GM12878 (cell line): ENCODE data around the gene TUT1. TPM values are rescaled to one million over a fixed set of nuclear protein-coding genes. Genes with fewer than 3 reads are reported as not detected.

Experiments
- ATF7 ChIP-seq: fragments of 450-650 bp; IDR thresholded peaks from 2 replicates; pipeline ENCODE4 v1.6.1; 2016; ENCODE audit warnings: low read depth, mild to moderate bottlenecking
- BMI1 ChIP-seq: fragments of 450-650 bp; IDR thresholded peaks from 2 replicates; pipeline ENCODE4 v1.6.1; 2016; ENCODE audit warnings: mild to moderate bottlenecking, moderate library complexity, borderline replicate concordance
- CBFB ChIP-seq: IDR thresholded peaks from 2 replicates; pipeline ENCODE4 v1.6.1; 2016; ENCODE audit warnings: antibody characterized with exemption, low read depth
- CBX5 ChIP-seq: sonication (generic); IDR thresholded peaks from 2 replicates; pipeline ENCODE4 v1.6.1; 2016; ENCODE audit warnings: low read depth, moderate library complexity, mild to moderate bottlenecking, inconsistent platforms
- CREB1 ChIP-seq: IDR thresholded peaks from 2 replicates; pipeline ENCODE4 v1.6.1; 2012; ENCODE audit warnings: low read depth, mild to moderate bottlenecking, inconsistent platforms
- ESRRA ChIP-seq: IDR thresholded peaks from 2 replicates; pipeline ENCODE4 v1.6.1; 2012; ENCODE audit warnings: mild to moderate bottlenecking, low read length, improper control_type of control experiment
- FOXM1 ChIP-seq: IDR thresholded peaks from 2 replicates; pipeline ENCODE4 v1.6.1; 2012; ENCODE audit warnings: low read depth, mild to moderate bottlenecking, inconsistent platforms, low read length, moderate library complexity
- HCFC1 ChIP-seq: fragments of 150-350 bp; IDR thresholded peaks from 2 replicates; pipeline ENCODE4 v1.6.1; 2014; ENCODE audit warnings: low read length
- HDGF ChIP-seq: fragments of 450-650 bp; IDR thresholded peaks from 2 replicates; pipeline ENCODE4 v1.6.1; 2016; ENCODE audit warnings: antibody characterized with exemption
- MEF2A ChIP-seq: IDR thresholded peaks from 2 replicates; pipeline ENCODE4 v1.6.1; 2011; ENCODE audit warnings: low read depth, mild to moderate bottlenecking, low read length, moderate library complexity; ENCODE audit not compliant: insufficient read depth
- MEF2B ChIP-seq: fragments of 450-650 bp; IDR thresholded peaks from 2 replicates; pipeline ENCODE4 v1.6.1; 2018; ENCODE audit warnings: mild to moderate bottlenecking, moderate library complexity; ENCODE audit not compliant: partially characterized antibody, poor library complexity, severe bottlenecking
- POLR2A ChIP-seq: IDR thresholded peaks from 2 replicates; pipeline ENCODE4 v1.6.1; 2011; ENCODE audit warnings: low read depth, mild to moderate bottlenecking, low read length
- RAD51 ChIP-seq: fragments of 450-650 bp; IDR thresholded peaks from 2 replicates; pipeline ENCODE4 v1.6.1; 2016; ENCODE audit warnings: moderate library complexity, mild to moderate bottlenecking, inconsistent platforms
- RB1 ChIP-seq: fragments of 450-650 bp; formaldehyde crosslinking; IDR thresholded peaks from 2 replicates; pipeline ENCODE4 v1.6.1; 2017; ENCODE audit warnings: mild to moderate bottlenecking, borderline replicate concordance
- RUNX3 ChIP-seq: IDR thresholded peaks from 2 replicates; pipeline ENCODE4 v1.6.1; 2012; ENCODE audit warnings: low read length, inconsistent platforms
- SP1 ChIP-seq: IDR thresholded peaks from one replicate; pipeline ENCODE4 v1.6.1; 2011; ENCODE audit warnings: low read depth, low read length
- STAT1 ChIP-seq: fragments of 450-650 bp; conservative IDR thresholded peaks from 2 replicates; pipeline ENCODE4 v1.6.1; 2014; ENCODE audit warnings: antibody characterized with exemption, mild to moderate bottlenecking
- SUPT20H ChIP-seq: IDR thresholded peaks from 2 replicates; pipeline ENCODE4 v1.6.1; 2011; ENCODE audit warnings: low read depth, mild to moderate bottlenecking, low read length, moderate library complexity, borderline replicate concordance; ENCODE audit not compliant: control insufficient read depth
- TAF1 ChIP-seq: IDR thresholded peaks from 2 replicates; pipeline ENCODE4 v1.6.1; 2011; ENCODE audit warnings: mild to moderate bottlenecking, low read depth, low read length, borderline replicate concordance
- TBL1XR1 ChIP-seq: IDR thresholded peaks from 2 replicates; pipeline ENCODE4 v1.6.1; 2012; ENCODE audit warnings: low read depth, low read length, improper control_type of control experiment
- YBX1 ChIP-seq: fragments of 450-650 bp; IDR thresholded peaks from 2 replicates; pipeline ENCODE4 v1.6.1; 2016; ENCODE audit warnings: antibody characterized with exemption
- ZNF217 ChIP-seq: fragments of 450-650 bp; IDR thresholded peaks from 2 replicates; pipeline ENCODE4 v1.6.1; 2017; ENCODE audit warnings: antibody characterized with exemption, mild to moderate bottlenecking
- ZNF384 ChIP-seq: IDR thresholded peaks from 2 replicates; pipeline ENCODE4 v1.6.1; 2012; ENCODE audit warnings: low read depth, mild to moderate bottlenecking, low read length, improper control_type of control experiment, borderline replicate concordance
- polyA plus RNA-seq, 11 experiments: library from polyadenylated mRNA; depleted of rRNA in 4 of 11; unstranded in 6 of 11; stranded (reverse) in 5 of 11; fragments of >200 nt; fragmentation: Nextera tagmentation in 4 of 11; fragmentation: Illumina TruSeq in 1 of 11; extraction: Ambion mirVana in 4 of 11; extraction: Trizol in 1 of 11; gene quantifications; 1 replicate in 1 of 11; 2 replicates in 10 of 11; pipeline versions ENCODE4 v1.2.1 to v1.2.3, GENCODE V29; 2011 to 2016; ENCODE audit warnings: inconsistent platforms in 2 of 11, missing spikeins in 2 of 11, low read depth in 1 of 11
- total RNA-seq, 4 experiments: library from RNA; depleted of rRNA in 3 of 4; stranded (reverse); fragments of >200 nt in 3 of 4; fragmentation: Illumina TruSeq in 1 of 4; extraction: Trizol in 1 of 4; gene quantifications; 2 replicates each; pipeline versions ENCODE4 v1.2.1 to v1.2.3, GENCODE V29; 2013 to 2021
- TF ChIP-seq, protein P1 (sequence below): IDR thresholded peaks from 2 replicates; pipeline ENCODE4 v1.6.1; 2011; ENCODE audit warnings: borderline replicate concordance, low read depth, mild to moderate bottlenecking, moderate library complexity, low read length; ENCODE audit not compliant: insufficient read depth, poor library complexity, severe bottlenecking
- TF ChIP-seq, protein P2 (sequence below): fragments of 450-650 bp; IDR thresholded peaks from 2 replicates; pipeline ENCODE4 v1.6.1; 2017; ENCODE audit warnings: antibody characterized with exemption, mild to moderate bottlenecking, moderate library complexity

TUT1 gene
- total and polyA plus RNA-seq, 10 of the 15 experiments (the other 5 are each of a cell fraction or from before 2014, with no cell fraction given): 1.1 to 29.9 (median 16.2) TPM

DNA sequence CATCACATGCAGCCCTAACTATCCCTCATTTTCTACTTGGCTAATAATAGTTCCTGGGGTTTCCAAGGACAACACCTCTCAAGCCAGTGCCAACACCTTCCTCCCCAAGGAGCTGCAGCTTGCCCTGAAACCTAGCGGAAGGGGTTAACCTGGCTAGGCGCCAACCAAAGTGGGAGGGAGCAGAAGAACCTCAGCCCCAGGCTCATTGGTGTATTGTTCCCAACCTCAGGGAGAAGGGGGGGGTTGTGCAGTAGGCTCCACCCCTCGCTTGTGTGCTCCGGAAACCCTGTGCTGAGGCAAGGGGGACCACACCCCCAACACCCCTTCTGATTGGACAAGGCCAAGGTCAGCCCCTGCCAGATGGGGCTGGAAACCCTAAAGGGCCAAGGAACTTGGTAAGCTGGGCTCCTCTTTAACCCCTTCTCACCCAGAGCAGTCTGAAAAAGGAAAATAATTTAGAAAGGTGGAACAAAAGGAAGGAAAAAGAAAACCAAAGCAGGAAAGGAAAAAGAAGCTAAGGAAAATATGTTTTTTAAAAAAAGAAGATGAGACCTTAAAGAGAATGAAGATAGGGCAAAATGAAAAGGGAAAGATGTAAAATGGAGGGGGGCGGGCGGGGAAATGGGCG, 7.9 kb upstream of the TUT1 start (continued):
- TF ChIP-seq, protein P1, sequence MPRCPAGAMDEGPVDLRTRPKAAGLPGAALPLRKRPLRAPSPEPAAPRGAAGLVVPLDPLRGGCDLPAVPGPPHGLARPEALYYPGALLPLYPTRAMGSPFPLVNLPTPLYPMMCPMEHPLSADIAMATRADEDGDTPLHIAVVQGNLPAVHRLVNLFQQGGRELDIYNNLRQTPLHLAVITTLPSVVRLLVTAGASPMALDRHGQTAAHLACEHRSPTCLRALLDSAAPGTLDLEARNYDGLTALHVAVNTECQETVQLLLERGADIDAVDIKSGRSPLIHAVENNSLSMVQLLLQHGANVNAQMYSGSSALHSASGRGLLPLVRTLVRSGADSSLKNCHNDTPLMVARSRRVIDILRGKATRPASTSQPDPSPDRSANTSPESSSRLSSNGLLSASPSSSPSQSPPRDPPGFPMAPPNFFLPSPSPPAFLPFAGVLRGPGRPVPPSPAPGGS: no peak
- TF ChIP-seq POLR2A: peak; percentile 70
- peak; percentile 54; the same call in 1 of the 2 replicates for TF ChIP-seq YBX1
- TF ChIP-seq CBFB: peak; percentile 92
- TF ChIP-seq CREB1: peak; percentile 63; the same call in 1 of the 2 replicates
- TF ChIP-seq STAT1: no peak
- no peak for TF ChIP-seq MEF2A
- TF ChIP-seq TBL1XR1: 0 out of 2 replicates have a peak, but pooled peaks have one; percentile 29
- peak; percentile 86 for TF ChIP-seq SP1
- no peak for TF ChIP-seq ZNF384
- no peak; the same call in 1 of the 2 replicates for TF ChIP-seq RAD51
- TF ChIP-seq, protein P2, sequence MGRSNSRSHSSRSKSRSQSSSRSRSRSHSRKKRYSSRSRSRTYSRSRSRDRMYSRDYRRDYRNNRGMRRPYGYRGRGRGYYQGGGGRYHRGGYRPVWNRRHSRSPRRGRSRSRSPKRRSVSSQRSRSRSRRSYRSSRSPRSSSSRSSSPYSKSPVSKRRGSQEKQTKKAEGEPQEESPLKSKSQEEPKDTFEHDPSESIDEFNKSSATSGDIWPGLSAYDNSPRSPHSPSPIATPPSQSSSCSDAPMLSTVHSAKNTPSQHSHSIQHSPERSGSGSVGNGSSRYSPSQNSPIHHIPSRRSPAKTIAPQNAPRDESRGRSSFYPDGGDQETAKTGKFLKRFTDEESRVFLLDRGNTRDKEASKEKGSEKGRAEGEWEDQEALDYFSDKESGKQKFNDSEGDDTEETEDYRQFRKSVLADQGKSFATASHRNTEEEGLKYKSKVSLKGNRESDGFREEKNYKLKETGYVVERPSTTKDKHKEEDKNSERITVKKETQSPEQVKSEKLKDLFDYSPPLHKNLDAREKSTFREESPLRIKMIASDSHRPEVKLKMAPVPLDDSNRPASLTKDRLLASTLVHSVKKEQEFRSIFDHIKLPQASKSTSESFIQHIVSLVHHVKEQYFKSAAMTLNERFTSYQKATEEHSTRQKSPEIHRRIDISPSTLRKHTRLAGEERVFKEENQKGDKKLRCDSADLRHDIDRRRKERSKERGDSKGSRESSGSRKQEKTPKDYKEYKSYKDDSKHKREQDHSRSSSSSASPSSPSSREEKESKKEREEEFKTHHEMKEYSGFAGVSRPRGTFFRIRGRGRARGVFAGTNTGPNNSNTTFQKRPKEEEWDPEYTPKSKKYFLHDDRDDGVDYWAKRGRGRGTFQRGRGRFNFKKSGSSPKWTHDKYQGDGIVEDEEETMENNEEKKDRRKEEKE: no peak
- peak; percentile 60 for TF ChIP-seq ATF7
- no peak for TF ChIP-seq SUPT20H
- no peak for TF ChIP-seq CBX5
- TF ChIP-seq ESRRA: no peak
- no peak for TF ChIP-seq RB1
- 0 out of 2 replicates have a peak, but pooled peaks have one; percentile 17 for TF ChIP-seq HCFC1
- no peak for TF ChIP-seq FOXM1
- no peak for TF ChIP-seq ZNF217
- TF ChIP-seq RUNX3: peak; percentile 71; the same call in 1 of the 2 replicates
- no peak for TF ChIP-seq TAF1
- no peak for TF ChIP-seq BMI1
- peak; percentile 7 for TF ChIP-seq MEF2B
- peak; percentile 97 for TF ChIP-seq HDGF
